ENCODE results near the gene ABLIM2.

- TF ChIP-seq CTCF (IDR thresholded peaks at IDR 0.05), result no peak
- TF ChIP-seq POLR2A (IDR thresholded peaks at IDR 0.05), result no peak
Observed at GRCh38 chr4:7985072-7985471, 173.5 kb downstream of the ABLIM2 start.
